Astrocyte (in vitro differentiated cells and primary cell): Measurements from ENCODE around the gene FBXL14. TPM values are rescaled to one million over a fixed set of nuclear protein-coding genes. Genes with fewer than 3 reads are reported as not detected.

Source experiments
- DNase-seq: peaks from one replicate; pipeline ENCODE4 v3.0.0-alpha.2; 2010; ENCODE audit warnings: low read depth
- FAIRE-seq: peaks from 2 replicates; lab custom pipeline; 2011; peaks lifted over from hg19 to GRCh38; lab: Jason Lieb, UNC
- H2AFZ ChIP-seq: 2 replicates; pipeline ENCODE4 v1.6.0; 2012; ENCODE audit warnings: low read depth, low read length, inconsistent platforms
- H3K27ac ChIP-seq: 2 replicates; pipeline ENCODE4 v1.5.1; 2011; ENCODE audit warnings: low read depth, low read length, inconsistent platforms
- H3K27me3 ChIP-seq: 2 replicates; pipeline ENCODE4 v1.6.0; 2011; ENCODE audit warnings: low read length, inconsistent platforms; ENCODE audit not compliant: insufficient read depth
- H3K36me3 ChIP-seq: 2 replicates; pipeline ENCODE4 v1.5.1; 2011; ENCODE audit warnings: low read length, inconsistent platforms; ENCODE audit not compliant: insufficient read depth
- H3K4me1 ChIP-seq: 2 replicates; pipeline ENCODE4 v1.5.1; 2011; ENCODE audit warnings: low read length, inconsistent platforms; ENCODE audit not compliant: insufficient read depth
- H3K4me2 ChIP-seq: 2 replicates; pipeline ENCODE4 v1.6.0; 2012; ENCODE audit warnings: low read length, inconsistent platforms
- H3K4me3 ChIP-seq: 2 replicates; pipeline ENCODE4 v1.5.1; 2011; ENCODE audit warnings: low read depth, mild to moderate bottlenecking, low read length, inconsistent platforms; ENCODE audit not compliant: insufficient read depth
- H3K79me2 ChIP-seq: 2 replicates; pipeline ENCODE4 v1.6.0; 2012; ENCODE audit warnings: mild to moderate bottlenecking, low read length, inconsistent platforms; ENCODE audit not compliant: insufficient read depth
- H3K9ac ChIP-seq: 2 replicates; pipeline ENCODE4 v1.6.0; 2012; ENCODE audit warnings: mild to moderate bottlenecking, low read length, inconsistent platforms
- H3K9me3 ChIP-seq: 2 replicates; pipeline ENCODE4 v1.5.1; 2012; ENCODE audit warnings: low read depth, mild to moderate bottlenecking, low read length, inconsistent platforms; ENCODE audit not compliant: insufficient read depth
- H4K20me1 ChIP-seq: 2 replicates; pipeline ENCODE4 v1.6.0; 2012; ENCODE audit warnings: low read length, inconsistent platforms; ENCODE audit not compliant: insufficient read depth
- H3K27ac Mint-ChIP-seq: one replicate; pipeline ENCODE4 v1.8.0; 2021; ENCODE audit warnings: mild to moderate bottlenecking, mixed read lengths; ENCODE audit not compliant: unreplicated experiment
- H3K27me3 Mint-ChIP-seq: one replicate; pipeline ENCODE4 v1.8.0; 2021; ENCODE audit warnings: low read depth, mixed read lengths; ENCODE audit not compliant: unreplicated experiment
- H3K36me3 Mint-ChIP-seq: one replicate; pipeline ENCODE4 v1.8.0; 2021; ENCODE audit warnings: low read depth, mixed read lengths; ENCODE audit not compliant: unreplicated experiment
- H3K4me1 Mint-ChIP-seq: one replicate; pipeline ENCODE4 v1.8.0; 2021; ENCODE audit warnings: low read depth, mixed read lengths; ENCODE audit not compliant: unreplicated experiment
- H3K4me3 Mint-ChIP-seq: one replicate; pipeline ENCODE4 v1.8.0; 2021; ENCODE audit warnings: mild to moderate bottlenecking, moderate library complexity, mixed read lengths; ENCODE audit not compliant: unreplicated experiment
- H3K9me3 Mint-ChIP-seq: one replicate; pipeline ENCODE4 v1.8.0; 2021; ENCODE audit warnings: mild to moderate bottlenecking, mixed read lengths; ENCODE audit not compliant: unreplicated experiment
- EZH2 ChIP-seq: IDR thresholded peaks from 2 replicates; pipeline ENCODE4 v1.6.1; 2012; ENCODE audit warnings: mild to moderate bottlenecking, low read length, inconsistent platforms; ENCODE audit not compliant: insufficient read depth
- total RNA-seq: library from RNA; stranded (reverse); gene quantifications from 2 replicates; pipeline ENCODE4 v1.2.1, GENCODE V29; 2021
- TF ChIP-seq, protein P1 (sequence below): IDR thresholded peaks from 2 replicates; pipeline ENCODE4 v1.5.1; 2011; ENCODE audit warnings: low read depth, mild to moderate bottlenecking, inconsistent platforms, low read length, moderate library complexity; ENCODE audit not compliant: insufficient read depth

The FBXL14 gene
- total RNA-seq, 1 donor from 2014 or later: 9.2 TPM

DNA sequence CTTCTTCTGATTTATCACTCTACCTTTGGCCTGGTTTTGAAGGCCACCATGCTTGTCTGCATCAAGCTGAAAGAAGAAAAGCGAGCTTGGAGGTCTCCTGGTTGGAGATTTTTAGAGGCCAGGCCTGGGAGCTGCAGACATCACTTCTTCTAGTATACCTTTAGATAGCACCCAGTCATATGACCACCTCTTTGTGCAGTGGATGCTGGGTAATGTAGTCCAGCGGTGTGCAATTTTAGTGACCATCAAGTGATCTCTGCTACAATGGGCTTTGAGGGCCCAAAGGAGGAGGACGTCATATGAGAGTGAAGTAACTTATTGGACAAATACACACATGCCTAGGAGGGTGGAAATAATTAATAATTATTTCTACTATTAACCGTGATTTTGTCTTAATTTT, 19.5 kb upstream of the FBXL14 start:
- no peak overlapping the region for H3K27ac ChIP-seq
- no peaks in the 10 kb centered on the region for H3K9me3 Mint-ChIP-seq
- peaks cover 34% of the 10 kb centered on the region for H3K79me2 ChIP-seq
- H3K36me3 Mint-ChIP-seq: peaks cover 10% of the 10 kb centered on the region
- peaks cover 11% of the 10 kb centered on the region for H3K4me1 Mint-ChIP-seq
- H3K9ac ChIP-seq: no peak overlapping the region
- no peaks in the 10 kb centered on the region for H3K9me3 ChIP-seq
- H3K27me3 Mint-ChIP-seq: no peaks in the 10 kb centered on the region
- no peak overlapping the region for H3K4me3 ChIP-seq
- peaks cover 38% of the 10 kb centered on the region for H4K20me1 ChIP-seq
- H3K4me2 ChIP-seq: no peak overlapping the region
- H3K27ac Mint-ChIP-seq: no peak overlapping the region
- no peaks in the 10 kb centered on the region for H3K36me3 ChIP-seq
- peaks cover 16% of the 10 kb centered on the region for H3K4me1 ChIP-seq
- no peak for FAIRE-seq
- no peak overlapping the region for H2AFZ ChIP-seq
- no peak for DNase-seq
- TF ChIP-seq, protein P1, sequence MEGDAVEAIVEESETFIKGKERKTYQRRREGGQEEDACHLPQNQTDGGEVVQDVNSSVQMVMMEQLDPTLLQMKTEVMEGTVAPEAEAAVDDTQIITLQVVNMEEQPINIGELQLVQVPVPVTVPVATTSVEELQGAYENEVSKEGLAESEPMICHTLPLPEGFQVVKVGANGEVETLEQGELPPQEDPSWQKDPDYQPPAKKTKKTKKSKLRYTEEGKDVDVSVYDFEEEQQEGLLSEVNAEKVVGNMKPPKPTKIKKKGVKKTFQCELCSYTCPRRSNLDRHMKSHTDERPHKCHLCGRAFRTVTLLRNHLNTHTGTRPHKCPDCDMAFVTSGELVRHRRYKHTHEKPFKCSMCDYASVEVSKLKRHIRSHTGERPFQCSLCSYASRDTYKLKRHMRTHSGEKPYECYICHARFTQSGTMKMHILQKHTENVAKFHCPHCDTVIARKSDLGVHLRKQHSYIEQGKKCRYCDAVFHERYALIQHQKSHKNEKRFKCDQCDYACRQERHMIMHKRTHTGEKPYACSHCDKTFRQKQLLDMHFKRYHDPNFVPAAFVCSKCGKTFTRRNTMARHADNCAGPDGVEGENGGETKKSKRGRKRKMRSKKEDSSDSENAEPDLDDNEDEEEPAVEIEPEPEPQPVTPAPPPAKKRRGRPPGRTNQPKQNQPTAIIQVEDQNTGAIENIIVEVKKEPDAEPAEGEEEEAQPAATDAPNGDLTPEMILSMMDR: no peak
- no peak for TF ChIP-seq EZH2
- H3K4me3 Mint-ChIP-seq: no peak overlapping the region
- no peaks in the 10 kb centered on the region for H3K27me3 ChIP-seq

DNA sequence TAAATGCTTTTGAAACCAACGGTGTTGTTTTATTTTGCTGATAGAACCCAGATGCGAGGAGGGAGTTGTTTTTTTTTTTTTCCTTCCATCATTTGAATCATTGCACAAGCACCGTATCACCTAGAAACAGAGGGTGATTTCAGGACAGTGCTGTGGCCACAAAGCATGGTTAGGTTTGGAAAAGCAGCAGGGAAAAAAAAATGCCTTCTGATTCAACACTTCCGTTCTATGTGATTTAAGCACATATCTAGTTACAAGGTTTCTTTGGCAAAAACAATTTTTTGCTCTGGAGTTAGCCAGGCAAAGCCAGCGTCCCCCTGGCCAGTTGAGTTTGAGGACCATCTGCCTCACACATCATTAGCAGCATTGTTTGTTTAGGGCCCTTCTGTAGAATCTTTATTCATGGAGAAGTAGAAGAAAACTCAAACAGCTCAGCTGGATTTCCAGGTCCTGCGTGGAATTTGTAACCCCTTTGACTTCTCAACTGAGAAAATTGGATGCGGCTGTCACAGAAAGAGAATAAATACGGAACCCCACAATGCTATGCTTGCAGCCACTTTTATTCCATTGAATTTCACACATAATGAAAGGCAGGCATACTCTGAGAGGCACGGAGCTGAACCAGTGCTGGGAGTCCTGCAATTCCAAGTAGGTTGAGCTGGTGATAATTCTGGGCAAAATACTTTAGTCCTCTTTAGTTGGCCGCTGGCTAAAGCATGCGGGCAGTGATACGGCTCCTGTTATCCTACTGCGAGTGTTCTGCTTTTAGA, 17.6 kb upstream of the FBXL14 start:
- Histone ChIP-seq H4K20me1 (peaks cover 38% of the 10 kb centered on the region), H3K9ac (peak overlapping the region; percentile 50), H2AFZ (no peak overlapping the region), H3K4me2 (peak overlapping the region; percentile 83), H3K4me3 (peak overlapping the region; percentile 46), H3K79me2 (peaks cover 39% of the 10 kb centered on the region), H3K4me1 (peaks cover 13% of the 10 kb centered on the region), H3K27ac (no peak overlapping the region), H3K27me3 (no peaks in the 10 kb centered on the region), H3K36me3 (no peaks in the 10 kb centered on the region), H3K9me3 (no peaks in the 10 kb centered on the region)
- Mint-ChIP-seq H3K9me3 (no peaks in the 10 kb centered on the region), H3K4me1 (peaks cover 13% of the 10 kb centered on the region), H3K27me3 (no peaks in the 10 kb centered on the region), H3K4me3 (no peak overlapping the region), H3K27ac (peak overlapping the region; percentile 66), H3K36me3 (peaks cover 3% of the 10 kb centered on the region)
- peak; percentile 96 for FAIRE-seq
- TF ChIP-seq EZH2: no peak
- DNase-seq: peak; percentile 89

- Histone ChIP-seq H3K27me3 (no peaks in the 10 kb centered on the region), H2AFZ (no peak overlapping the region), H3K4me1 (peaks cover 28% of the 10 kb centered on the region), H4K20me1 (peaks cover 26% of the 10 kb centered on the region), H3K9ac (no peak overlapping the region), H3K4me3 (no peak overlapping the region), H3K79me2 (peaks cover 22% of the 10 kb centered on the region), H3K27ac (no peak overlapping the region), H3K36me3 (no peaks in the 10 kb centered on the region), H3K9me3 (no peaks in the 10 kb centered on the region), H3K4me2 (no peak overlapping the region)
- Mint-ChIP-seq H3K27ac (no peak overlapping the region), H3K9me3 (no peaks in the 10 kb centered on the region), H3K4me3 (no peak overlapping the region), H3K27me3 (no peaks in the 10 kb centered on the region), H3K4me1 (peaks cover 25% of the 10 kb centered on the region), H3K36me3 (no peaks in the 10 kb centered on the region)
- no peak for DNase-seq
- TF ChIP-seq, protein P1: no peak
- TF ChIP-seq EZH2: no peak
- FAIRE-seq: no peak
Observed at GRCh38 chr12:1610072-1610643, 15.8 kb upstream of the FBXL14 start.
